Heart left ventricle (tissue), 16 donors: ENCODE data around the gene ACRV1. TPM values are rescaled to one million over a fixed set of nuclear protein-coding genes. Genes with fewer than 3 reads are reported as not detected.

Experiments used
- ATAC-seq, 4 donors: fragments of 200-7000 bp; cut with Tn5 transposase; one replicate each; pipeline ENCODE4 v1.9.1; 2020 to 2022; ENCODE audit warnings: moderate library complexity in 4 of 4, mild to moderate bottlenecking in 3 of 4, moderate number of reproducible peaks in 1 of 4
- DNase-seq, 5 donors: peaks; one replicate each; pipeline ENCODE4 v3.0.0-alpha.2; 2020
- H3K27ac ChIP-seq, 12 donors: fragments of 200-600 bp; sonication (generic) in 4 of 12; one replicate each; pipeline versions ENCODE4 v1.5.0 to v1.8.0; 2016 to 2022; ENCODE audit warnings: mild to moderate bottlenecking in 2 of 12
- H3K27me3 ChIP-seq, 9 donors: fragments of 200-600 bp; sonication (generic) in 2 of 9; one replicate each; pipeline versions ENCODE4 v1.5.1 to v1.8.0; 2016 to 2022; ENCODE audit warnings: mild to moderate bottlenecking in 3 of 9
- H3K36me3 ChIP-seq, 9 donors: fragments of 200-600 bp; sonication (generic) in 2 of 9; one replicate each; pipeline versions ENCODE4 v1.5.0 to v1.8.0; 2018 to 2022; ENCODE audit warnings: mild to moderate bottlenecking in 2 of 9
- H3K4me1 ChIP-seq, 12 donors: fragments of 200-600 bp; sonication (generic) in 4 of 12; one replicate each; pipeline versions ENCODE4 v1.5.0 to v1.8.0; 2016 to 2022; ENCODE audit warnings: mild to moderate bottlenecking in 3 of 12
- H3K4me3 ChIP-seq, 12 donors: fragments of 200-600 bp; sonication (generic) in 4 of 12; one replicate each; pipeline versions ENCODE4 v1.5.0 to v1.8.0; 2017 to 2022; ENCODE audit warnings: mild to moderate bottlenecking in 9 of 12, moderate library complexity in 4 of 12
- H3K9me3 ChIP-seq, 12 donors: fragments of 200-600 bp; sonication (generic) in 4 of 12; one replicate each; pipeline versions ENCODE4 v1.5.0 to v1.8.0; 2016 to 2022; ENCODE audit warnings: mild to moderate bottlenecking in 1 of 12
- CTCF ChIP-seq, 12 donors: fragments of 200-600 bp; sonication (generic) in 4 of 12; IDR thresholded peaks; one replicate each; pipeline versions ENCODE4 v1.5.0 to v1.8.0; 2018 to 2022; ENCODE audit warnings: antibody characterized with exemption in 12 of 12, mild to moderate bottlenecking in 5 of 12
- POLR2A ChIP-seq, 2 donors: fragments of 450-650 bp; IDR thresholded peaks; one replicate each; pipeline ENCODE4 v1.6.1; 2017; ENCODE audit warnings: antibody characterized with exemption in 2 of 2, mild to moderate bottlenecking in 2 of 2, moderate library complexity in 2 of 2
- WGBS, 4 donors: extraction: QIAGEN DNeasy Blood & Tissue Kit in 2 of 4; methylation state at CpG; one replicate each; pipeline versions ENCODE4 v1.1.5 to v1.1.7; 2013 to 2018; 5-methylcytosine and 5-hydroxymethylcytosine counted together
- intact Hi-C, 10 donors: fragments of 100-400 bp; cut with DNase I; formaldehyde crosslinking; loops; one replicate each; pipeline versions ENCODE4 v1.11.1 to v1.14.2; 2022
- polyA plus RNA-seq, 2 donors: library from polyadenylated mRNA; stranded (reverse); fragments of 200-250 nt; gene quantifications; one replicate each; pipeline ENCODE4 v1.2.3, GENCODE V29; 2013
- total RNA-seq, 9 donors: library from RNA; depleted of rRNA in 2 of 9; stranded (reverse); fragments of >200 nt in 2 of 9; fragmentation: NEBNext Ultra II Directional in 3 of 9; extraction: Animal tissue kit (Norgen Biotek cat#: 25700) in 3 of 9; gene quantifications; one replicate each; pipeline versions ENCODE4 v1.1.0 to v1.2.4, GENCODE V29; 2016 to 2023
- donor health status: ischemic (EF 13 %, LVEDD 7.1; RV severe dilation, severe dysfunction).
- donor health status: healthy with polysubstance abuse.
- donor health status: DM: no; HTN: yes; CAD: no.
- donor health status: DM: no; HTN: no; CAD: no.
- donor health status: ischemic (EF 25% LVEDD 6.9; RV normal size, moderate dysfunction).
- donor health status: ischemic (EF 25% LVEDD 5.7; RV mildly dilated, moderate dysfunction).
- donor health status: healthy.
- donor health status: DM: yes; HTN: yes; CAD: no.
- donor health status: ischemic (EF 35%, LVEDD 5.7; RV mildly dilated, moderate dysfunction).
- donor health status: nonischemic (EF 11% LVEDD 7.7; RV severe dilation, severe dysfunction).
- donor health status: DM: yes; HTN: yes; CAD: no.
- donor health status: PGD.
- donor health status: ischemic (EF 29% LVEDD 5.4; RV normal size, mild dysfunction).
- donor health status: nonischemic (EF 23%, LVEDD 6.1; RV moderate dilation, normal function).

ACRV1 gene
- total and polyA plus RNA-seq, 11 donors: not detected

GRCh38 chr11:125663910-125664309, 16.7 kb downstream of the ACRV1 start:
- TF ChIP-seq POLR2A (IDR thresholded peaks at IDR 0.05) (no peak), CTCF (IDR thresholded peaks at IDR 0.05) (no peak)
- ATAC-seq (no peak), DNase-seq (no peak)
- Histone ChIP-seq H3K4me1 (no peaks in the 10 kb centered on the region), H3K27ac (no peak overlapping the region), H3K27me3 (no peaks in the 10 kb centered on the region), H3K4me3 (no peak overlapping the region), H3K9me3 (peaks cover 0 to 34% (median 2%) of the 10 kb centered on the region in 12 donors), H3K36me3 (no peaks in the 10 kb centered on the region)
- intact Hi-C loops: no loop called here
- WGBS, 4 donors: 95 to 100% (median 97%) methylated on average over 3 of the region's 3 CpGs

GRCh38 chr11:125662689-125663088, 18.0 kb downstream of the ACRV1 start:
- Histone ChIP-seq H3K4me1 (no peaks in the 10 kb centered on the region), H3K27ac (no peak overlapping the region), H3K4me3 (no peak overlapping the region), H3K9me3 (peaks cover 0 to 34% (median 2%) of the 10 kb centered on the region in 12 donors), H3K36me3 (no peaks in the 10 kb centered on the region), H3K27me3 (no peaks in the 10 kb centered on the region)
- DNase-seq: no peak
- no peak for ATAC-seq
- WGBS, 4 donors: 93 to 96% (median 95%) methylated on average over 2 of the region's 2 CpGs
- TF ChIP-seq POLR2A (IDR thresholded peaks at IDR 0.05) (no peak), CTCF (IDR thresholded peaks at IDR 0.05) (no peak)
- intact Hi-C loops: no loop called here

GRCh38 chr11:125649465-125650166, 31.0 kb downstream of the ACRV1 start:
- H3K27me3 ChIP-seq: no peaks in the 10 kb centered on the region
- intact Hi-C loops: no loop called here
- H3K4me1 ChIP-seq: no peaks in the 10 kb centered on the region
- TF ChIP-seq CTCF (IDR thresholded peaks at IDR 0.05) (no peak), POLR2A (IDR thresholded peaks at IDR 0.05) (no peak)
- no peak overlapping the region for H3K4me3 ChIP-seq
- no peak overlapping the region for H3K27ac ChIP-seq
- DNase-seq (no peak), ATAC-seq (no peak)
- no peaks in the 10 kb centered on the region for H3K9me3 ChIP-seq
- WGBS, 4 donors: 88 to 93% (median 91%) methylated on average over 6 of the region's 6 CpGs
- H3K36me3 ChIP-seq: no peaks in the 10 kb centered on the region

GRCh38 chr11:125645871-125646270, 34.8 kb downstream of the ACRV1 start:
- DNase-seq (no peak), ATAC-seq (no peak)
- H3K9me3 ChIP-seq: no peaks in the 10 kb centered on the region
- intact Hi-C loops: no loop called here
- H3K4me1 ChIP-seq: no peaks in the 10 kb centered on the region
- 94 to 98% (median 96%) methylated on average over 3 of the region's 3 CpGs for WGBS, 4 donors
- no peak overlapping the region for H3K4me3 ChIP-seq
- TF ChIP-seq CTCF (IDR thresholded peaks at IDR 0.05) (no peak), POLR2A (IDR thresholded peaks at IDR 0.05) (no peak)
- H3K27me3 ChIP-seq: no peaks in the 10 kb centered on the region
- H3K27ac ChIP-seq: no peak overlapping the region
- H3K36me3 ChIP-seq: peaks cover 0 to 4% (median 0%) of the 10 kb centered on the region in 9 donors
